GM21619 (cell line): ENCODE data around the gene MUS81.
"Not testable (repeated sequence)": the region's sequence is repeated elsewhere in the genome, so short reads cannot be mapped to it uniquely, and the experiment has no call there.

Experiments
- ATAC-seq: cut with Tn5 transposase; IDR thresholded peaks from one replicate; pipeline ENCODE4 v1.9.1; 2021; ENCODE audit not compliant: unreplicated experiment

The MUS81 gene

GRCh38 chr11:65860278-65861164 lies at the start of gene MUS81:
MUS81 (plus strand) TSS chr11:65860433; CDS start chr11:65860754, 321 bp downstream.
- ATAC-seq, result no peak

- no peak for ATAC-seq
Measured at GRCh38 chr11:65811764-65812475, 48.3 kb upstream of the MUS81 start.

- no peak for ATAC-seq
Measured at GRCh38 chr11:65814131-65814985, 45.9 kb upstream of the MUS81 start.

GRCh38 chr11:65814986-65815565 lies 45.2 kb upstream of the MUS81 start:
- ATAC-seq, result no peak

- no peak for ATAC-seq
Measured at GRCh38 chr11:65816696-65817095, 43.5 kb upstream of the MUS81 start.

- no peak for ATAC-seq
Measured at GRCh38 chr11:65817312-65817834, 42.9 kb upstream of the MUS81 start.

- ATAC-seq, result peak; percentile 80
Measured at GRCh38 chr11:65817835-65818680, 42.2 kb upstream of the MUS81 start.

- ATAC-seq, result no peak
Measured at GRCh38 chr11:65821107-65821506, 39.1 kb upstream of the MUS81 start.

GRCh38 chr11:65822776-65823528 lies 37.3 kb upstream of the MUS81 start:
- ATAC-seq, result no peak

GRCh38 chr11:65826984-65827735 lies 33.1 kb upstream of the MUS81 start:
- no peak for ATAC-seq

- ATAC-seq, result no peak
Measured at GRCh38 chr11:65829459-65829858, 30.8 kb upstream of the MUS81 start.

- not testable (repeated sequence) for ATAC-seq
Measured at GRCh38 chr11:65832231-65832630, 28.0 kb upstream of the MUS81 start.

GRCh38 chr11:65833297-65834030 lies 26.8 kb upstream of the MUS81 start, which contains the start of gene SNX32:
SNX32 (plus strand) TSS chr11:65833963; CDS start chr11:65834066, 103 bp downstream.
- ATAC-seq, result peak; percentile 96

GRCh38 chr11:65834202-65834601 lies 26.0 kb upstream of the MUS81 start:
- no peak for ATAC-seq

- ATAC-seq, result no peak
Measured at GRCh38 chr11:65842144-65842543, 18.1 kb upstream of the MUS81 start.

- ATAC-seq, result no peak
Measured at GRCh38 chr11:65843811-65844210, 16.4 kb upstream of the MUS81 start.

- ATAC-seq, result no peak
Measured at GRCh38 chr11:65844231-65844872, 15.9 kb upstream of the MUS81 start.
